C4-2B (cell line): ENCODE results near the gene ZC3H7A.

Experiments used
- ZFX ChIP-seq: fragments of 450-650 bp; IDR thresholded peaks from 2 replicates; pipeline ENCODE4 v1.6.1; 2017
- TF ChIP-seq, protein P1 (sequence below): fragments of 450-650 bp; conservative IDR thresholded peaks from 2 replicates; pipeline ENCODE4 v1.5.1; 2017; ENCODE audit warnings: mild to moderate bottlenecking

DNA sequence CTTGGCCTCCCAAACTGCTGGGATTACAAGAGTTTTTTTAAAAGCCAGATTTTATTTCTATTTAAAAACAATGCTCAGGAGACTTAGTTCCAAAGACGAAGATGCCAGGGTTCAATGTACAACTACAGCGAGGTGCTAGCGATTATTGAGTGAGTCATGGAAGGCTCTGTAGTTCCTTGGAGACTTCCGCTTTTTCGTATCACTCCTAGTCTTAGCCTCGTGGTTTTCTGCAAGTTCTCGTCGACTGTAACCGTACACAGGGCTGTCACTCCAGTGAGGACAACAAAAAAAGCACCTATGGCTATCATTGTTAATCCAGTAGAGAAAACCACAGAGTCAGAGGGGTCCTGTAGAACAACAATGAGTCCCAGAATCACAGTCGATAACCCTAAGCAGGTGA lies 22.7 kb upstream of the ZC3H7A start:
- TF ChIP-seq, protein P1, sequence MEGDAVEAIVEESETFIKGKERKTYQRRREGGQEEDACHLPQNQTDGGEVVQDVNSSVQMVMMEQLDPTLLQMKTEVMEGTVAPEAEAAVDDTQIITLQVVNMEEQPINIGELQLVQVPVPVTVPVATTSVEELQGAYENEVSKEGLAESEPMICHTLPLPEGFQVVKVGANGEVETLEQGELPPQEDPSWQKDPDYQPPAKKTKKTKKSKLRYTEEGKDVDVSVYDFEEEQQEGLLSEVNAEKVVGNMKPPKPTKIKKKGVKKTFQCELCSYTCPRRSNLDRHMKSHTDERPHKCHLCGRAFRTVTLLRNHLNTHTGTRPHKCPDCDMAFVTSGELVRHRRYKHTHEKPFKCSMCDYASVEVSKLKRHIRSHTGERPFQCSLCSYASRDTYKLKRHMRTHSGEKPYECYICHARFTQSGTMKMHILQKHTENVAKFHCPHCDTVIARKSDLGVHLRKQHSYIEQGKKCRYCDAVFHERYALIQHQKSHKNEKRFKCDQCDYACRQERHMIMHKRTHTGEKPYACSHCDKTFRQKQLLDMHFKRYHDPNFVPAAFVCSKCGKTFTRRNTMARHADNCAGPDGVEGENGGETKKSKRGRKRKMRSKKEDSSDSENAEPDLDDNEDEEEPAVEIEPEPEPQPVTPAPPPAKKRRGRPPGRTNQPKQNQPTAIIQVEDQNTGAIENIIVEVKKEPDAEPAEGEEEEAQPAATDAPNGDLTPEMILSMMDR = no peak
- no peak for TF ChIP-seq ZFX
